ENCODE results near the gene PCIF1.

PCIF1 gene

GRCh38 chr20:45911486-45912343 lies 22.8 kb upstream of the PCIF1 start, which contains the start of gene PLTP:
Gene PLTP, minus strand, starts transcription at chr20:45912155. Its CDS starts 703 bp downstream, at chr20:45911452.
- ATAC-seq = peak; percentile 27
- H3K9me3 Mint-ChIP-seq = peaks cover 3% of the 10 kb centered on the region
- peaks cover 15% of the 10 kb centered on the region for H3K27me3 Mint-ChIP-seq
- no peaks in the 10 kb centered on the region for H3K36me3 Mint-ChIP-seq
- peak within 1 kb of the TSS; percentile 78 for H3K4me3 Mint-ChIP-seq
- H3K27ac Mint-ChIP-seq = peak within 1 kb of the TSS; percentile 61
- peaks cover 34% of the 10 kb centered on the region for H3K4me1 Mint-ChIP-seq

GRCh38 chr20:45912344-45912682 lies 22.2 kb upstream of the PCIF1 start:
- ATAC-seq = no peak
- Mint-ChIP-seq H3K36me3 (no peaks in the 10 kb centered on the region), H3K4me3 (peak overlapping the region; percentile 78), H3K9me3 (peaks cover 3% of the 10 kb centered on the region), H3K4me1 (peaks cover 34% of the 10 kb centered on the region), H3K27ac (peak overlapping the region; percentile 61), H3K27me3 (peaks cover 17% of the 10 kb centered on the region)

DNA sequence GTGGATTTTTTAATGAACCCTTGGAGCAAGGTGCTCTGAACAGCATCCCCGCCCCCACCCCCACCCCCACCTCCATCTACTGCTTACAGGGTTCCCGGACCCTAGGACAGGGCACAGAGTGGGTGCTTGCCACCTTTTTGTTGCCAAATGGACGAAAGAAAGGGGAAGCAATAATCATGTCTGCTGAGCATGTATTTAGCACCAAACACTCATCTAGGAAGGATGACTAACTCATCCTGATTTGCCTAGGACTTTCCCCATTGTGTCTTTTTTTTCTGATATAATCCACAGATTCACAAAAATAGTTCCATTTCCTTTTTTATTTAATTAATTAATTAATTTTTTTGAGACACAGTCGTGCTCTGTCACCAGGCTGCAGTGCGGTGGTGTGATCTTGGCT lies 21.4 kb upstream of the PCIF1 start:
- H3K4me3 Mint-ChIP-seq = no peak overlapping the region
- peaks cover 3% of the 10 kb centered on the region for H3K9me3 Mint-ChIP-seq
- no peak overlapping the region for H3K27ac Mint-ChIP-seq
- H3K27me3 Mint-ChIP-seq = peaks cover 17% of the 10 kb centered on the region
- peaks cover 34% of the 10 kb centered on the region for H3K4me1 Mint-ChIP-seq
- ATAC-seq = no peak
- no peaks in the 10 kb centered on the region for H3K36me3 Mint-ChIP-seq

DNA sequence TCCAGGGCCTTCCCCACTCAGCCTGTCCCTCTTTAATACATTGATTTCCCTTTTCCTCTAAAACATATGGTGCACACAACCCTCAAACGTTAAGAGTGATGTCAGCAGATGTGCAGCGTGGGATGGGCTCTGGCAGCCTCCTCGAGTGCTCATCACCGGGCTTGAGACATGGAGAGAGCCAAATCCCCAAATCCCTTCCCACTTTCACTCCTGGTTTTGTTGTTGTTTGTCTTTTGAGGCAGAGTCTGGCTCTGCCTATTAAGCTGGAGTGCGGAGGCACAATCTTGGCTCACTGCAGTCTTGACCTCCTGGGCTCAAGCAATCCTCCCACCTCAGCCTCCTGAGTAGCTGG lies 16.7 kb upstream of the PCIF1 start:
- ATAC-seq = no peak
- Mint-ChIP-seq H3K4me1 (peaks cover 6% of the 10 kb centered on the region), H3K4me3 (no peak overlapping the region), H3K27ac (no peak overlapping the region), H3K36me3 (no peaks in the 10 kb centered on the region), H3K27me3 (peaks cover 48% of the 10 kb centered on the region), H3K9me3 (no peaks in the 10 kb centered on the region)

GRCh38 chr20:45918182-45918737 lies 16.2 kb upstream of the PCIF1 start:
- ATAC-seq = no peak
- Mint-ChIP-seq H3K4me1 (peaks cover 6% of the 10 kb centered on the region), H3K36me3 (no peaks in the 10 kb centered on the region), H3K4me3 (no peak overlapping the region), H3K9me3 (no peaks in the 10 kb centered on the region), H3K27me3 (peaks cover 48% of the 10 kb centered on the region), H3K27ac (no peak overlapping the region)

- no peak for ATAC-seq
- no peak overlapping the region for H3K27ac Mint-ChIP-seq
- H3K36me3 Mint-ChIP-seq = no peaks in the 10 kb centered on the region
- no peak overlapping the region for H3K4me3 Mint-ChIP-seq
- H3K27me3 Mint-ChIP-seq = peaks cover 48% of the 10 kb centered on the region
- peaks cover 6% of the 10 kb centered on the region for H3K4me1 Mint-ChIP-seq
- no peaks in the 10 kb centered on the region for H3K9me3 Mint-ChIP-seq
These were observed 15.5 kb upstream of the PCIF1 start for GRCh38 chr20:45918779-45919537.

DNA sequence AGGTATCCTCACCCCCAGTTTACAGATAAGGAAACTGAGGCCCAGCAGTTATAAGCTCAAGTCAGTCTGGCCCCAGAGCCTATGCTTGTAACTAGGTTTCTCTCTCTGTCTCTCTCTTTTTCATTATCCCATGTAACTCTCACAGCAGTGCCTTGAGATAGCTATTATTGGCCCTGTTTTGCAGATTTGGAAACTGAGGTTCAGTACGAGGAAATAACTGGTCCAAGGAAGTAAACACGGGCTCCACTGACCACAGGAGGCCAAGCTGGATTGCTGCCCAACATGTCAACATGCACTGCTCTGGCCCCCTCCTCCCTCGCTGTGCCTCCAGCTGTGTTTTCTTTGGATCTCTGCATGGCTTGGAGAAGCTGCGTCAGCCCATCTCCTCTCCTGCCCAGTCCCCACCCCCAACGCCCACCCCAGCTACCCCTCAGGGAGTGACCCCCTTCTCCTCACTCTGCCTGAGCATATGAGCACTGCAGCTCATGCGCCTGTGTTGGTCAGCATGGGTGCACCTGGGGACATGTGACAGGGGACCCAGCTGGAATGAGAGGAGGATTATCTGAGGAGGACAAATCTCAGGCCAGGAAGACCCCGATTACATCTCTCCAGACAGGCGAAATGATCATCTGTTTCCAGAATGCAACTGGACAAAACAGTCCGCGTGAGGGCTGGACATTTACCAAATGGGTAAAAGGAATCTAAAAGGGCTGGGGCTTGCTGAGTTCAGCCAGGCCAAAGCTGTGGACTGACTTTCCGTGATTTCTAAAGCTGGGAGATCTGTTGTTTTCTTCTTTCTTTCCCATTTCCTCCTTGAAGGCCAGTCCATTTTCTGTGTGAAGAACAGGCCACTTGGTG lies 14.7 kb upstream of the PCIF1 start:
- Mint-ChIP-seq H3K27ac (no peak overlapping the region), H3K4me3 (no peak overlapping the region), H3K4me1 (peaks cover 1% of the 10 kb centered on the region), H3K36me3 (no peaks in the 10 kb centered on the region), H3K9me3 (no peaks in the 10 kb centered on the region), H3K27me3 (peaks cover 48% of the 10 kb centered on the region)
- no peak for ATAC-seq

- ATAC-seq = no peak
- Mint-ChIP-seq H3K36me3 (no peaks in the 10 kb centered on the region), H3K4me1 (no peaks in the 10 kb centered on the region), H3K9me3 (no peaks in the 10 kb centered on the region), H3K27me3 (peaks cover 43% of the 10 kb centered on the region), H3K4me3 (no peak overlapping the region), H3K27ac (no peak overlapping the region)
These were observed 13.8 kb upstream of the PCIF1 start for GRCh38 chr20:45920462-45921336.

- H3K36me3 Mint-ChIP-seq = no peaks in the 10 kb centered on the region
- H3K27me3 Mint-ChIP-seq = peaks cover 35% of the 10 kb centered on the region
- ATAC-seq = no peak
- no peaks in the 10 kb centered on the region for H3K4me1 Mint-ChIP-seq
- H3K27ac Mint-ChIP-seq = no peak overlapping the region
- H3K9me3 Mint-ChIP-seq = no peaks in the 10 kb centered on the region
- no peak overlapping the region for H3K4me3 Mint-ChIP-seq
These were observed 12.9 kb upstream of the PCIF1 start for GRCh38 chr20:45921337-45922189.

- Mint-ChIP-seq H3K27me3 (peaks cover 26% of the 10 kb centered on the region), H3K4me1 (no peaks in the 10 kb centered on the region), H3K9me3 (no peaks in the 10 kb centered on the region), H3K4me3 (no peak overlapping the region), H3K36me3 (no peaks in the 10 kb centered on the region), H3K27ac (no peak overlapping the region)
- no peak for ATAC-seq
These were observed 9.9 kb upstream of the PCIF1 start for GRCh38 chr20:45924391-45925261.

GRCh38 chr20:45925821-45926506 lies 8.5 kb upstream of the PCIF1 start:
- H3K9me3 Mint-ChIP-seq = no peaks in the 10 kb centered on the region
- no peak overlapping the region for H3K27ac Mint-ChIP-seq
- H3K4me3 Mint-ChIP-seq = no peak overlapping the region
- no peak for ATAC-seq
- no peaks in the 10 kb centered on the region for H3K4me1 Mint-ChIP-seq
- peaks cover 12% of the 10 kb centered on the region for H3K27me3 Mint-ChIP-seq
- H3K36me3 Mint-ChIP-seq = no peaks in the 10 kb centered on the region

- peaks cover 5% of the 10 kb centered on the region for H3K27me3 Mint-ChIP-seq
- no peak overlapping the region for H3K4me3 Mint-ChIP-seq
- no peak for ATAC-seq
- no peaks in the 10 kb centered on the region for H3K36me3 Mint-ChIP-seq
- H3K4me1 Mint-ChIP-seq = no peaks in the 10 kb centered on the region
- H3K27ac Mint-ChIP-seq = no peak overlapping the region
- no peaks in the 10 kb centered on the region for H3K9me3 Mint-ChIP-seq
These were observed 7.8 kb upstream of the PCIF1 start for GRCh38 chr20:45926731-45927070.
